MM.1S (cell line): ENCODE results near the gene COL20A1.

Experiments
- EZH2 ChIP-seq: fragments of 300-600 bp; sonication (generic); optimal IDR thresholded peaks from 2 replicates; pipeline ENCODE3; 2017; ENCODE audit warnings: low read depth, mild to moderate bottlenecking, antibody characterized with exemption, low read length, mixed read lengths
- EZH2phosphoT487 ChIP-seq: fragments of 300-600 bp; sonication (generic); IDR thresholded peaks from 2 replicates; pipeline ENCODE4 v1.6.1; 2018; ENCODE audit warnings: antibody characterized with exemption, low read length
- TF ChIP-seq, protein P1 (sequence below): fragments of 300-600 bp; sonication (generic); IDR thresholded peaks from 2 replicates; pipeline ENCODE4 v1.5.1; 2016; ENCODE audit warnings: antibody characterized with exemption, low read length, mixed read lengths

DNA sequence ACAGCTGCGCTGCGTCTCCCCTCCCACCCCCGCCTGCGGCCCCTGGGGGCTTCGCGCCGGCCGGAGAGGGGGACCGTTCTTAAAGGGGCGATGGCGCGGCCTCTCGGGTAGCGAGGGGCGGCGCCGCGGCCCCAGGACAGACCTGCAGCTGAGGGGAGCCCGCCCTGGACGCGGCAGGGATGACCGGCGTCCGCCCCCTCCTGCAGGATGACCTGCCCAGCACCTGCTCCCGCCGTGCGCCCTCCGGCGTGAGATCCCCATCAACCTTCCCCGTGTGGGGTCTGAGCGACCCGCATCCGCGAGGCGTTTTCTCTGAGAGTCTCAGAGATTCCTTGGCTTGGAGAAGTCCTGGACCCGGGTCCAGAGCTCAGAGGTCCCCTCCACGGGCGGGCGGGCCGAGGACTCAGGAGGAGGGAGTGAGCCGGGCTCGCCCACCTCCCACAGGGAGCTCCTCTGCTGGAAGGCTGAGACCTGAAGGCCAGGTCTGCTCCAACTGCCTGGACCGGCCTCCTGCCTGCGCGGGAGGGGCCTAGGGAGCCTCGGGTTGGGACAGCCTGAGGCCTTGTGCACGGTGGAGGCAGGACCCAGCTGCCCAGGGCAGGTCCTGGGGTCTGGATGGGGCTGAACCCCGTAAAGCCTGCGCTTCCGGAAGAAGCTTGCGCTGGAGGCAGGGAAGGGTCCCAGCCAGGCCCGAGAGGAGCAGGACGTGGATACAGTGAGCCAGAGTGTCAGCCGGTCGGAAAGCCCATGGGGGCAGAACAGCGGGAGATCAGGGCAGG, 38.2 kb upstream of the COL20A1 start:
- TF ChIP-seq, protein P1, sequence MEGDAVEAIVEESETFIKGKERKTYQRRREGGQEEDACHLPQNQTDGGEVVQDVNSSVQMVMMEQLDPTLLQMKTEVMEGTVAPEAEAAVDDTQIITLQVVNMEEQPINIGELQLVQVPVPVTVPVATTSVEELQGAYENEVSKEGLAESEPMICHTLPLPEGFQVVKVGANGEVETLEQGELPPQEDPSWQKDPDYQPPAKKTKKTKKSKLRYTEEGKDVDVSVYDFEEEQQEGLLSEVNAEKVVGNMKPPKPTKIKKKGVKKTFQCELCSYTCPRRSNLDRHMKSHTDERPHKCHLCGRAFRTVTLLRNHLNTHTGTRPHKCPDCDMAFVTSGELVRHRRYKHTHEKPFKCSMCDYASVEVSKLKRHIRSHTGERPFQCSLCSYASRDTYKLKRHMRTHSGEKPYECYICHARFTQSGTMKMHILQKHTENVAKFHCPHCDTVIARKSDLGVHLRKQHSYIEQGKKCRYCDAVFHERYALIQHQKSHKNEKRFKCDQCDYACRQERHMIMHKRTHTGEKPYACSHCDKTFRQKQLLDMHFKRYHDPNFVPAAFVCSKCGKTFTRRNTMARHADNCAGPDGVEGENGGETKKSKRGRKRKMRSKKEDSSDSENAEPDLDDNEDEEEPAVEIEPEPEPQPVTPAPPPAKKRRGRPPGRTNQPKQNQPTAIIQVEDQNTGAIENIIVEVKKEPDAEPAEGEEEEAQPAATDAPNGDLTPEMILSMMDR, result no peak
- TF ChIP-seq EZH2 (no peak), EZH2phosphoT487 (no peak)
